Loucy (cell line): Measurements from ENCODE around the gene ZNF22.

Experiments used
- CTCF ChIP-seq: fragments of 200-600 bp; sonication (generic); conservative IDR thresholded peaks from 2 replicates; pipeline ENCODE4 v1.5.1; 2014; ENCODE audit warnings: mild to moderate bottlenecking, antibody characterized with exemption, low read length
- EZH2phosphoT487 ChIP-seq: fragments of 200-600 bp; IDR thresholded peaks from 2 replicates; pipeline ENCODE4 v1.6.1; 2018; ENCODE audit warnings: antibody characterized with exemption, mild to moderate bottlenecking, moderate library complexity, borderline replicate concordance

- peak; percentile 84 for TF ChIP-seq CTCF
- no peak for TF ChIP-seq EZH2phosphoT487
Observed at GRCh38 chr10:44974628-44975430, 25.9 kb upstream of the ZNF22 start.
